ENCODE data around the gene BLMH.

Gene BLMH

GRCh38 chr17:30218799-30219198 is 72.9 kb downstream of the BLMH start:
- Histone ChIP-seq H3K4me3 (ENCODE audit: low read length) (no peak overlapping the region), H3K36me3 (replicated peaks; ENCODE audit: insufficient read depth, low read length) (no peaks in the 10 kb centered on the region), H3K9ac (ENCODE audit: low read length) (no peak overlapping the region), H3K4me2 (ENCODE audit: low read depth, low read length) (no peak overlapping the region), H2AFZ (ENCODE audit: low read length) (no peak overlapping the region), H3F3A (ENCODE audit: insufficient read depth, low read length) (no peaks in the 10 kb centered on the region), H3K79me2 (ENCODE audit: low read length) (no peaks in the 10 kb centered on the region), H4K20me1 (ENCODE audit: insufficient read depth, low read length) (no peaks in the 10 kb centered on the region), H3K27ac (ENCODE audit: low read length) (no peak overlapping the region), H3K4me1 (ENCODE audit: low read length) (no peaks in the 10 kb centered on the region), H3K27me3 (replicated peaks; ENCODE audit: insufficient read depth, low read length) (no peaks in the 10 kb centered on the region), H3K9me2 (replicated peaks; ENCODE audit: insufficient read depth, low read length) (no peaks in the 10 kb centered on the region), H3K9me3 (replicated peaks; ENCODE audit: insufficient read depth, low read length) (no peaks in the 10 kb centered on the region)
- TF ChIP-seq EZH2 (optimal IDR thresholded peaks at IDR 0.05; ENCODE audit: low read depth, low read length): no peak
- DNase-seq: no peak

GRCh38 chr17:30217746-30218245 is 73.9 kb downstream of the BLMH start:
- Histone ChIP-seq H3F3A (ENCODE audit: insufficient read depth, low read length) (no peaks in the 10 kb centered on the region), H3K4me3 (ENCODE audit: low read length) (no peak overlapping the region), H4K20me1 (ENCODE audit: insufficient read depth, low read length) (no peaks in the 10 kb centered on the region), H3K36me3 (replicated peaks; ENCODE audit: insufficient read depth, low read length) (no peaks in the 10 kb centered on the region), H3K9me3 (replicated peaks; ENCODE audit: insufficient read depth, low read length) (no peaks in the 10 kb centered on the region), H3K9ac (ENCODE audit: low read length) (no peak overlapping the region), H3K27me3 (replicated peaks; ENCODE audit: insufficient read depth, low read length) (no peaks in the 10 kb centered on the region), H3K4me2 (ENCODE audit: low read depth, low read length) (no peak overlapping the region), H3K79me2 (ENCODE audit: low read length) (no peaks in the 10 kb centered on the region), H3K4me1 (ENCODE audit: low read length) (no peaks in the 10 kb centered on the region), H3K9me2 (replicated peaks; ENCODE audit: insufficient read depth, low read length) (no peaks in the 10 kb centered on the region), H3K27ac (ENCODE audit: low read length) (no peak overlapping the region), H2AFZ (ENCODE audit: low read length) (no peak overlapping the region)
- no peak for DNase-seq
- TF ChIP-seq EZH2phosphoT487 (IDR thresholded peaks at IDR 0.05; ENCODE audit: low read length) (no peak), EZH2 (optimal IDR thresholded peaks at IDR 0.05; ENCODE audit: low read depth, low read length) (no peak), CTCF (IDR thresholded peaks at IDR 0.05; ENCODE audit: low read length) (no peak)

GRCh38 chr17:30217054-30217453 is 74.7 kb downstream of the BLMH start:
- no peaks in the 10 kb centered on the region for H3K9me3 ChIP-seq (replicated peaks; ENCODE audit: insufficient read depth, low read length)
- no peaks in the 10 kb centered on the region for H4K20me1 ChIP-seq (ENCODE audit: insufficient read depth, low read length)
- no peaks in the 10 kb centered on the region for H3K36me3 ChIP-seq (replicated peaks; ENCODE audit: insufficient read depth, low read length)
- H2AFZ ChIP-seq (ENCODE audit: low read length): no peak overlapping the region
- DNase-seq: no peak
- no peaks in the 10 kb centered on the region for H3K27me3 ChIP-seq (replicated peaks; ENCODE audit: insufficient read depth, low read length)
- no peak overlapping the region for H3K4me2 ChIP-seq (ENCODE audit: low read depth, low read length)
- H3K9ac ChIP-seq (ENCODE audit: low read length): no peak overlapping the region
- no peak overlapping the region for H3K27ac ChIP-seq (ENCODE audit: low read length)
- H3K9me2 ChIP-seq (replicated peaks; ENCODE audit: insufficient read depth, low read length): no peaks in the 10 kb centered on the region
- no peaks in the 10 kb centered on the region for H3K79me2 ChIP-seq (ENCODE audit: low read length)
- H3F3A ChIP-seq (ENCODE audit: insufficient read depth, low read length): no peaks in the 10 kb centered on the region
- no peak for TF ChIP-seq EZH2phosphoT487 (IDR thresholded peaks at IDR 0.05; ENCODE audit: low read length)
- TF ChIP-seq CTCF (IDR thresholded peaks at IDR 0.05; ENCODE audit: low read length): no peak
- no peak overlapping the region for H3K4me3 ChIP-seq (ENCODE audit: low read length)
- H3K4me1 ChIP-seq (ENCODE audit: low read length): no peaks in the 10 kb centered on the region

GRCh38 chr17:30212750-30213149 is 79.0 kb downstream of the BLMH start:
- Histone ChIP-seq H3K4me2 (ENCODE audit: low read depth, low read length) (no peak overlapping the region), H3K27ac (ENCODE audit: low read length) (no peak overlapping the region), H3K9ac (ENCODE audit: low read length) (no peak overlapping the region), H3K27me3 (replicated peaks; ENCODE audit: insufficient read depth, low read length) (no peaks in the 10 kb centered on the region), H3K4me1 (ENCODE audit: low read length) (peaks cover 7% of the 10 kb centered on the region; the same call in 1 of the 2 replicates), H3K36me3 (replicated peaks; ENCODE audit: insufficient read depth, low read length) (no peaks in the 10 kb centered on the region), H3K79me2 (ENCODE audit: low read length) (no peaks in the 10 kb centered on the region), H3K9me3 (replicated peaks; ENCODE audit: insufficient read depth, low read length) (no peaks in the 10 kb centered on the region), H3K4me3 (ENCODE audit: low read length) (no peak overlapping the region), H3K9me2 (replicated peaks; ENCODE audit: insufficient read depth, low read length) (no peaks in the 10 kb centered on the region), H2AFZ (ENCODE audit: low read length) (no peak overlapping the region), H3F3A (ENCODE audit: insufficient read depth, low read length) (no peaks in the 10 kb centered on the region), H4K20me1 (ENCODE audit: insufficient read depth, low read length) (no peaks in the 10 kb centered on the region)
- no peak for DNase-seq
- TF ChIP-seq EZH2phosphoT487 (IDR thresholded peaks at IDR 0.05; ENCODE audit: low read length) (no peak), CTCF (IDR thresholded peaks at IDR 0.05; ENCODE audit: low read length) (no peak), EZH2 (optimal IDR thresholded peaks at IDR 0.05; ENCODE audit: low read depth, low read length) (no peak)
